Erythroblast (primary cell): ENCODE data around the gene FBXO42.

ENCODE experiments used
- GATA1 ChIP-seq: IDR thresholded peaks from 2 replicates; pipeline ENCODE4 v1.6.1; 2011; ENCODE audit warnings: low read depth, mild to moderate bottlenecking, control low read depth, low read length, moderate library complexity
- POLR2A ChIP-seq: IDR thresholded peaks from 2 replicates; pipeline ENCODE4 v1.6.1; 2011; ENCODE audit warnings: mild to moderate bottlenecking, low read length

DNA sequence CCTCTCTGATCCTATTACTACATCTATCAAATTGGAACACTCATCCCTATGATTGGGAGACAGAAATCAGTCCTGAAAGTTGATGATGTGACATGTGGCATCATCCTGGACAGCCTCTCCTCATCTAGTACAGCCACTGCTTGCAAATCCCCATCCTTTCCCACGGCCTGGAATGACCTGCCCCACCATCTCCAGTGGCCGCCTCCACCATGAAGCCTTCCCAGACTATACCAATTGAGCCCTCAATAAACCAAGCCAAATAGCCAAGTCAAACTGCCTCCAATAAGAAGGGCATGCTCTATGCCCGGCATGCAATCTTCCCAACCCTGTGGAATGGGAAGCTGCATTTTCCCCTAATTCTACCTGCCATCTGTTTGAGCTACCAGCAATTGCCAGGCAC lies 139.3 kb downstream of the FBXO42 start:
- TF ChIP-seq POLR2A = no peak
- TF ChIP-seq GATA1 = no peak
